Loucy (cell line): ENCODE data around the gene WBP1L.

Experiments
- H2AFZ ChIP-seq: fragments of 200-600 bp; sonication (generic); 2 replicates; pipeline ENCODE4 v1.6.0; 2016; ENCODE audit warnings: antibody characterized with exemption, mild to moderate bottlenecking, low read length, moderate library complexity
- H3F3A ChIP-seq: fragments of 200-600 bp; 2 replicates; pipeline ENCODE4 v1.6.0; 2016; ENCODE audit warnings: antibody characterized with exemption, low read depth, mild to moderate bottlenecking
- H3K27me3 ChIP-seq: fragments of 200-600 bp; sonication (generic); 2 replicates; pipeline ENCODE4 v1.6.1; 2014; ENCODE audit warnings: low read length, mild to moderate bottlenecking; ENCODE audit not compliant: insufficient read depth, poor library complexity, severe bottlenecking
- H3K36me3 ChIP-seq: fragments of 200-600 bp; sonication (generic); 2 replicates; pipeline ENCODE4 v1.6.1; 2016; ENCODE audit warnings: low read length; ENCODE audit not compliant: insufficient read depth
- H3K4me1 ChIP-seq: fragments of 200-600 bp; sonication (generic); 2 replicates; pipeline ENCODE4 v1.5.1; 2014; ENCODE audit warnings: low read length, mild to moderate bottlenecking; ENCODE audit not compliant: insufficient read depth, poor library complexity, severe bottlenecking
- H3K4me2 ChIP-seq: fragments of 200-600 bp; sonication (generic); 2 replicates; pipeline ENCODE4 v1.6.0; 2014; ENCODE audit warnings: antibody characterized with exemption, low read length, low read depth, mild to moderate bottlenecking; ENCODE audit not compliant: poor library complexity, severe bottlenecking
- H3K4me3 ChIP-seq: fragments of 200-600 bp; sonication (generic); 2 replicates; pipeline ENCODE4 v1.5.1; 2014; ENCODE audit warnings: low read length, mild to moderate bottlenecking, mixed read lengths; ENCODE audit not compliant: poor library complexity, severe bottlenecking
- H3K79me2 ChIP-seq: fragments of 200-600 bp; sonication (generic); 2 replicates; pipeline ENCODE4 v1.6.1; 2014; ENCODE audit warnings: low read length; ENCODE audit not compliant: insufficient read depth
- H3K9ac ChIP-seq: fragments of 200-600 bp; sonication (generic); 2 replicates; pipeline ENCODE4 v1.6.0; 2014; ENCODE audit warnings: mild to moderate bottlenecking, low read depth, low read length, moderate library complexity; ENCODE audit not compliant: poor library complexity, severe bottlenecking
- H3K9me2 ChIP-seq: fragments of 200-600 bp; sonication (generic); replicated peaks from 2 replicates; pipeline ENCODE4 v1.6.1; 2016; ENCODE audit warnings: low read depth, low read length, mixed read lengths
- H3K9me3 ChIP-seq: fragments of 200-600 bp; sonication (generic); 2 replicates; pipeline ENCODE4 v1.6.1; 2014; ENCODE audit warnings: mild to moderate bottlenecking, antibody characterized with exemption, low read length, low read depth; ENCODE audit not compliant: insufficient read depth
- H4K20me1 ChIP-seq: fragments of 200-600 bp; sonication (generic); 2 replicates; pipeline ENCODE4 v1.6.0; 2014; ENCODE audit warnings: antibody characterized with exemption, low read length, mild to moderate bottlenecking; ENCODE audit not compliant: insufficient read depth, poor library complexity, severe bottlenecking
- CTCF ChIP-seq: fragments of 200-600 bp; sonication (generic); conservative IDR thresholded peaks from 2 replicates; pipeline ENCODE4 v1.5.1; 2014; ENCODE audit warnings: mild to moderate bottlenecking, antibody characterized with exemption, low read length
- EZH2phosphoT487 ChIP-seq: fragments of 200-600 bp; IDR thresholded peaks from 2 replicates; pipeline ENCODE4 v1.6.1; 2018; ENCODE audit warnings: antibody characterized with exemption, mild to moderate bottlenecking, moderate library complexity, borderline replicate concordance

The WBP1L gene

DNA sequence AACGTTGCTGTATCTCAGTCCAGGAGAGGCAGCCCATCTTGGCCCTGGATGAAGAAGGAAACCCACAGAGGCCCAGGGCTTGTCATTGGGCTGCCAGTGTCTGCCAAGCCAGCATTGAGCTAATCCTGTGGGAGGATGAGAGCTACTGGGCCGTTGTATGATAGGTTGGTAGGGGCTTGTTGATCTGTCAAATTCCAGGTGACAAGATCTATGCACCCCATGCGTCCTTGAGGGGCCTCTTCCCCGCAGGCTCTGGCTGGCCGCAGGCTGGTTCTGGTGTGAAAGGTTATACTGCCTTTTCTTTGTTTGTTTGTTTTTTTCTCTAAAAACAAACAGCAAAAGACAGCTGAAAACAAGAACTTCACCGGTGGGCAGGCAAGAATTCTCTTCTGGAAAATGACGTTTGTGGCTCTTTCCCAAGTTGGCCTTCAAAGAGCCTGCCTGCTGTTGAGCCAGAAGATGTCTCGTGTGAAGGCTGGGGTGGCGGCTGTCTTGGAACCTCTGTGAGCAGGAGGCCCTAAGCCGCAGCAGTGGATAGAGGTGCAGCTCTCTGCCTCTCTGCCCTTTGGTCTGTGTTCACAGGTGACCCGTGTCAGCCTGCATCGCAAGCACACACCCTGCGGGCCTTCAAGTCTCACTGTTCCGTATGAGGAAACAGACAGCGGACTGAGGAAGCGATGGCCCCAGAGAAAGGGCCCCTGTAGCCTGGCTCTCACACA lies 70.1 kb downstream of the WBP1L start:
- H3K9me2 ChIP-seq, result no peaks in the 10 kb centered on the region
- no peaks in the 10 kb centered on the region; the same call in 1 of the 2 replicates for H3F3A ChIP-seq
- H3K9me3 ChIP-seq, result no peaks in the 10 kb centered on the region
- H3K79me2 ChIP-seq, result no peaks in the 10 kb centered on the region
- no peaks in the 10 kb centered on the region for H4K20me1 ChIP-seq
- H3K9ac ChIP-seq, result no peak overlapping the region
- peaks cover 46% of the 10 kb centered on the region; the same call in 1 of the 2 replicates for H3K36me3 ChIP-seq
- no peak overlapping the region for H3K4me3 ChIP-seq
- no peaks in the 10 kb centered on the region for H3K27me3 ChIP-seq
- peaks cover 19% of the 10 kb centered on the region for H3K4me1 ChIP-seq
- H2AFZ ChIP-seq, result no peak overlapping the region
- TF ChIP-seq CTCF, result no peak
- TF ChIP-seq EZH2phosphoT487, result no peak
- H3K4me2 ChIP-seq, result no peak overlapping the region

- no peaks in the 10 kb centered on the region for H3K79me2 ChIP-seq
- no peaks in the 10 kb centered on the region for H4K20me1 ChIP-seq
- no peak overlapping the region for H2AFZ ChIP-seq
- H3K4me2 ChIP-seq, result no peak overlapping the region
- H3K9me2 ChIP-seq, result no peaks in the 10 kb centered on the region
- H3K9ac ChIP-seq, result no peak overlapping the region
- no peaks in the 10 kb centered on the region; the same call in 1 of the 2 replicates for H3F3A ChIP-seq
- H3K4me1 ChIP-seq, result peaks cover 19% of the 10 kb centered on the region
- peaks cover 46% of the 10 kb centered on the region; the same call in 1 of the 2 replicates for H3K36me3 ChIP-seq
- H3K9me3 ChIP-seq, result no peaks in the 10 kb centered on the region
- TF ChIP-seq EZH2phosphoT487 (no peak), CTCF (no peak)
- no peak overlapping the region for H3K4me3 ChIP-seq
- H3K27me3 ChIP-seq, result no peaks in the 10 kb centered on the region
Measured at GRCh38 chr10:102814453-102814871, 70.7 kb downstream of the WBP1L start.

- Histone ChIP-seq H3K4me1 (peaks cover 19% of the 10 kb centered on the region), H3K9me3 (no peaks in the 10 kb centered on the region), H3F3A (no peaks in the 10 kb centered on the region; the same call in 1 of the 2 replicates), H3K79me2 (no peaks in the 10 kb centered on the region), H3K9me2 (no peaks in the 10 kb centered on the region), H3K27me3 (no peaks in the 10 kb centered on the region), H3K4me3 (no peak overlapping the region), H3K9ac (no peak overlapping the region), H2AFZ (no peak overlapping the region), H3K4me2 (no peak overlapping the region), H4K20me1 (no peaks in the 10 kb centered on the region), H3K36me3 (peaks cover 42% of the 10 kb centered on the region; the same call in 1 of the 2 replicates)
- TF ChIP-seq EZH2phosphoT487, result no peak
- no peak for TF ChIP-seq CTCF
Measured at GRCh38 chr10:102814873-102815661, 71.3 kb downstream of the WBP1L start.
